Heart left ventricle (tissue), 16 donors: ENCODE data around the gene BCL2. TPM values are rescaled to one million over a fixed set of nuclear protein-coding genes. Genes with fewer than 3 reads are reported as not detected.

Experiments
- ATAC-seq, 4 donors: fragments of 200-7000 bp; cut with Tn5 transposase; one replicate each; pipeline ENCODE4 v1.9.1; 2020 to 2022; ENCODE audit warnings: moderate library complexity in 4 of 4, mild to moderate bottlenecking in 3 of 4, moderate number of reproducible peaks in 1 of 4
- DNase-seq, 5 donors: peaks; one replicate each; pipeline ENCODE4 v3.0.0-alpha.2; 2020
- H3K27ac ChIP-seq, 12 donors: fragments of 200-600 bp; sonication (generic) in 4 of 12; one replicate each; pipeline versions ENCODE4 v1.5.0 to v1.8.0; 2016 to 2022; ENCODE audit warnings: mild to moderate bottlenecking in 2 of 12
- H3K27me3 ChIP-seq, 9 donors: fragments of 200-600 bp; sonication (generic) in 2 of 9; one replicate each; pipeline versions ENCODE4 v1.5.1 to v1.8.0; 2016 to 2022; ENCODE audit warnings: mild to moderate bottlenecking in 3 of 9
- H3K36me3 ChIP-seq, 9 donors: fragments of 200-600 bp; sonication (generic) in 2 of 9; one replicate each; pipeline versions ENCODE4 v1.5.0 to v1.8.0; 2018 to 2022; ENCODE audit warnings: mild to moderate bottlenecking in 2 of 9
- H3K4me1 ChIP-seq, 12 donors: fragments of 200-600 bp; sonication (generic) in 4 of 12; one replicate each; pipeline versions ENCODE4 v1.5.0 to v1.8.0; 2016 to 2022; ENCODE audit warnings: mild to moderate bottlenecking in 3 of 12
- H3K4me3 ChIP-seq, 12 donors: fragments of 200-600 bp; sonication (generic) in 4 of 12; one replicate each; pipeline versions ENCODE4 v1.5.0 to v1.8.0; 2017 to 2022; ENCODE audit warnings: mild to moderate bottlenecking in 9 of 12, moderate library complexity in 4 of 12
- H3K9me3 ChIP-seq, 12 donors: fragments of 200-600 bp; sonication (generic) in 4 of 12; one replicate each; pipeline versions ENCODE4 v1.5.0 to v1.8.0; 2016 to 2022; ENCODE audit warnings: mild to moderate bottlenecking in 1 of 12
- CTCF ChIP-seq, 12 donors: fragments of 200-600 bp; sonication (generic) in 4 of 12; IDR thresholded peaks; one replicate each; pipeline versions ENCODE4 v1.5.0 to v1.8.0; 2018 to 2022; ENCODE audit warnings: antibody characterized with exemption in 12 of 12, mild to moderate bottlenecking in 5 of 12
- POLR2A ChIP-seq, 2 donors: fragments of 450-650 bp; IDR thresholded peaks; one replicate each; pipeline ENCODE4 v1.6.1; 2017; ENCODE audit warnings: antibody characterized with exemption in 2 of 2, mild to moderate bottlenecking in 2 of 2, moderate library complexity in 2 of 2
- WGBS, 4 donors: extraction: QIAGEN DNeasy Blood & Tissue Kit in 2 of 4; methylation state at CpG; one replicate each; pipeline versions ENCODE4 v1.1.5 to v1.1.7; 2013 to 2018; 5-methylcytosine and 5-hydroxymethylcytosine counted together
- intact Hi-C, 10 donors: fragments of 100-400 bp; cut with DNase I; formaldehyde crosslinking; loops; one replicate each; pipeline versions ENCODE4 v1.11.1 to v1.14.2; 2022
- polyA plus RNA-seq, 2 donors: library from polyadenylated mRNA; stranded (reverse); fragments of 200-250 nt; gene quantifications; one replicate each; pipeline ENCODE4 v1.2.3, GENCODE V29; 2013
- total RNA-seq, 9 donors: library from RNA; depleted of rRNA in 2 of 9; stranded (reverse); fragments of >200 nt in 2 of 9; fragmentation: NEBNext Ultra II Directional in 3 of 9; extraction: Animal tissue kit (Norgen Biotek cat#: 25700) in 3 of 9; gene quantifications; one replicate each; pipeline versions ENCODE4 v1.1.0 to v1.2.4, GENCODE V29; 2016 to 2023
- donor health status: ischemic (EF 13 %, LVEDD 7.1; RV severe dilation, severe dysfunction).
- donor health status: healthy with polysubstance abuse.
- donor health status: DM: no; HTN: yes; CAD: no.
- donor health status: DM: no; HTN: no; CAD: no.
- donor health status: ischemic (EF 25% LVEDD 6.9; RV normal size, moderate dysfunction).
- donor health status: ischemic (EF 25% LVEDD 5.7; RV mildly dilated, moderate dysfunction).
- donor health status: healthy.
- donor health status: DM: yes; HTN: yes; CAD: no.
- donor health status: ischemic (EF 35%, LVEDD 5.7; RV mildly dilated, moderate dysfunction).
- donor health status: nonischemic (EF 11% LVEDD 7.7; RV severe dilation, severe dysfunction).
- donor health status: DM: yes; HTN: yes; CAD: no.
- donor health status: PGD.
- donor health status: ischemic (EF 29% LVEDD 5.4; RV normal size, mild dysfunction).
- donor health status: nonischemic (EF 23%, LVEDD 6.1; RV moderate dilation, normal function).

Gene BCL2
- total and polyA plus RNA-seq, 11 donors = 2.9 to 24.2 (median 8.9) TPM

- peak in 4 of 5 donors; percentile 53 to 75 (median 66) for DNase-seq
- Histone ChIP-seq H3K27ac (peak overlapping the region in 7 of 12 donors; percentile 4 to 69 (median 42)), H3K4me1 (peaks cover 0 to 52% (median 25%) of the 10 kb centered on the region in 12 donors), H3K4me3 (peak overlapping the region in 9 of 12 donors; percentile 20 to 45 (median 34)), H3K36me3 (no peaks in the 10 kb centered on the region), H3K27me3 (no peaks in the 10 kb centered on the region), H3K9me3 (no peaks in the 10 kb centered on the region)
- intact Hi-C loops = loop anchor here in 6 of 10 donors (2.0 to 10.0 kb wide), 5 partner anchors 113 to 297 kb away; partner anchors contain the start of gene VPS4B (in 1 of the 6)
- TF ChIP-seq CTCF (IDR thresholded peaks at IDR 0.05) (no peak), POLR2A (IDR thresholded peaks at IDR 0.05) (no peak)
- WGBS, 4 donors = 47 to 55% (median 50%) methylated on average over 12 of the region's 12 CpGs
- ATAC-seq = peak; percentile 74 to 95 (median 84)
Measured at GRCh38 chr18:63137999-63138435, 181.6 kb downstream of the BCL2 start.

GRCh38 chr18:63135101-63135500 lies 184.5 kb downstream of the BCL2 start:
- DNase-seq (no peak), ATAC-seq (no peak)
- H3K27me3 ChIP-seq = no peaks in the 10 kb centered on the region
- no peak overlapping the region for H3K27ac ChIP-seq
- TF ChIP-seq CTCF (IDR thresholded peaks at IDR 0.05) = no peak
- no peak for TF ChIP-seq POLR2A (IDR thresholded peaks at IDR 0.05)
- H3K4me3 ChIP-seq = no peak overlapping the region
- intact Hi-C loops = loop anchor here in 5 of 10 donors (10.0 kb wide), 4 partner anchors 110 to 300 kb away; partner anchors contain the start of gene VPS4B (in 1 of the 5)
- H3K4me1 ChIP-seq = peaks cover 0 to 34% (median 24%) of the 10 kb centered on the region in 12 donors
- WGBS, 4 donors = 67 to 78% (median 72%) methylated on average over 3 of the region's 3 CpGs
- H3K9me3 ChIP-seq = no peaks in the 10 kb centered on the region
- H3K36me3 ChIP-seq = no peaks in the 10 kb centered on the region

- no peaks in the 10 kb centered on the region for H3K27me3 ChIP-seq
- H3K36me3 ChIP-seq = peaks cover 0 to under 1% (median 0%) of the 10 kb centered on the region in 9 donors
- H3K27ac ChIP-seq = no peak overlapping the region
- H3K9me3 ChIP-seq = no peaks in the 10 kb centered on the region
- no peak overlapping the region for H3K4me3 ChIP-seq
- DNase-seq (no peak), ATAC-seq (peak in 2 of 4 donors; percentile 10 to 24)
- intact Hi-C loops = loop anchor here in 8 of 10 donors (2.0 to 10.0 kb wide), 10 partner anchors 22 to 304 kb away; partner anchors contain the start of genes BCL2 (in 2 of the 8) and VPS4B (in 1 of the 8)
- TF ChIP-seq CTCF (IDR thresholded peaks at IDR 0.05) = no peak
- no peak for TF ChIP-seq POLR2A (IDR thresholded peaks at IDR 0.05)
- H3K4me1 ChIP-seq = peaks cover 0 to 19% (median 10%) of the 10 kb centered on the region in 12 donors
- 74 to 79% (median 77%) methylated on average over 8 of the region's 8 CpGs for WGBS, 4 donors
Measured at GRCh38 chr18:63132819-63133200, 186.8 kb downstream of the BCL2 start.

GRCh38 chr18:63131959-63132818 lies 187.4 kb downstream of the BCL2 start:
- DNase-seq (no peak), ATAC-seq (no peak)
- H3K27ac ChIP-seq = peak overlapping the region in 1 of 12 donors; percentile 36
- intact Hi-C loops = loop anchor here in 9 of 10 donors (1.0 to 10.0 kb wide), 15 partner anchors 23 to 305 kb away; partner anchors contain the start of genes BCL2 (in 2 of the 9) and VPS4B (in 1 of the 9)
- H3K36me3 ChIP-seq = peaks cover 0 to 7% (median 0%) of the 10 kb centered on the region in 9 donors
- WGBS, 4 donors = 87 to 92% (median 92%) methylated on average over 13 of the region's 13 CpGs
- H3K9me3 ChIP-seq = no peaks in the 10 kb centered on the region
- H3K4me3 ChIP-seq = no peak overlapping the region
- TF ChIP-seq POLR2A (IDR thresholded peaks at IDR 0.05) (no peak), CTCF (IDR thresholded peaks at IDR 0.05) (no peak)
- peaks cover 0 to 15% (median 8%) of the 10 kb centered on the region in 12 donors for H3K4me1 ChIP-seq
- H3K27me3 ChIP-seq = no peaks in the 10 kb centered on the region
